ENCODE measurements around the gene ABCA4.

GRCh38 chr1:94060720-94061119, 60.2 kb downstream of the ABCA4 start:
- TF ChIP-seq EP300 (IDR thresholded peaks at IDR 0.05; ENCODE audit: borderline replicate concordance in 1 of 2, low read depth in 2 of 2, low read length in 2 of 2): no peak
- TF ChIP-seq, protein P1, sequence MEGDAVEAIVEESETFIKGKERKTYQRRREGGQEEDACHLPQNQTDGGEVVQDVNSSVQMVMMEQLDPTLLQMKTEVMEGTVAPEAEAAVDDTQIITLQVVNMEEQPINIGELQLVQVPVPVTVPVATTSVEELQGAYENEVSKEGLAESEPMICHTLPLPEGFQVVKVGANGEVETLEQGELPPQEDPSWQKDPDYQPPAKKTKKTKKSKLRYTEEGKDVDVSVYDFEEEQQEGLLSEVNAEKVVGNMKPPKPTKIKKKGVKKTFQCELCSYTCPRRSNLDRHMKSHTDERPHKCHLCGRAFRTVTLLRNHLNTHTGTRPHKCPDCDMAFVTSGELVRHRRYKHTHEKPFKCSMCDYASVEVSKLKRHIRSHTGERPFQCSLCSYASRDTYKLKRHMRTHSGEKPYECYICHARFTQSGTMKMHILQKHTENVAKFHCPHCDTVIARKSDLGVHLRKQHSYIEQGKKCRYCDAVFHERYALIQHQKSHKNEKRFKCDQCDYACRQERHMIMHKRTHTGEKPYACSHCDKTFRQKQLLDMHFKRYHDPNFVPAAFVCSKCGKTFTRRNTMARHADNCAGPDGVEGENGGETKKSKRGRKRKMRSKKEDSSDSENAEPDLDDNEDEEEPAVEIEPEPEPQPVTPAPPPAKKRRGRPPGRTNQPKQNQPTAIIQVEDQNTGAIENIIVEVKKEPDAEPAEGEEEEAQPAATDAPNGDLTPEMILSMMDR (IDR thresholded peaks at IDR 0.05; ENCODE audit: control extremely low read depth in 1 of 3, insufficient read depth in 1 of 3, low read depth in 1 of 3, low read length in 3 of 3): no peak
- TF ChIP-seq CREB1 (IDR thresholded peaks at IDR 0.05): no peak
- no peak for TF ChIP-seq EZH2 (IDR thresholded peaks at IDR 0.05; ENCODE audit: low read depth, low read length, severe bottlenecking)
